Mesenchymal stem cell (in vitro differentiated cells and primary cell): ENCODE data around the gene APOL3.
"Not testable (repeated sequence)": the region's sequence is repeated elsewhere in the genome, so short reads cannot be mapped to it uniquely, and the experiment has no call there.

ENCODE experiments used
- DNase-seq: peaks from one replicate; pipeline ENCODE4 v3.0.0-alpha.2; 2013
- H2AFZ ChIP-seq: one replicate; pipeline ENCODE4 v1.6.1; 2013; ENCODE audit warnings: low read depth, mild to moderate bottlenecking, control low read depth, inconsistent platforms, low read length, moderate library complexity
- H2AK5ac ChIP-seq: 2 replicates; pipeline ENCODE4 v1.6.1; 2013; ENCODE audit warnings: low read length, moderate library complexity, mild to moderate bottlenecking, inconsistent platforms; ENCODE audit not compliant: severe bottlenecking
- H2BK120ac ChIP-seq: one replicate; pipeline ENCODE4 v1.6.1; 2013; ENCODE audit warnings: low read depth, mild to moderate bottlenecking, inconsistent platforms, low read length, moderate library complexity
- H2BK12ac ChIP-seq, 2 experiments: one replicate each; pipeline ENCODE4 v1.6.1; 2013; ENCODE audit warnings: inconsistent platforms in 2 of 2, low read length in 2 of 2, mild to moderate bottlenecking in 2 of 2, moderate library complexity in 2 of 2, control low read depth in 1 of 2
- H2BK15ac ChIP-seq: one replicate; pipeline ENCODE4 v1.6.1; 2013; ENCODE audit warnings: mild to moderate bottlenecking, low read depth, inconsistent platforms; ENCODE audit not compliant: poor library complexity, severe bottlenecking
- H2BK5ac ChIP-seq: 2 replicates; pipeline ENCODE4 v1.6.1; 2013; ENCODE audit warnings: low read depth, mild to moderate bottlenecking, low read length, control low read depth, inconsistent platforms; ENCODE audit not compliant: poor library complexity, severe bottlenecking
- H3K14ac ChIP-seq, 2 experiments: one replicate each; pipeline ENCODE4 v1.6.1; 2013; ENCODE audit warnings: inconsistent platforms in 2 of 2, low read length in 2 of 2, control low read depth in 1 of 2, mild to moderate bottlenecking in 1 of 2, moderate library complexity in 1 of 2
- H3K18ac ChIP-seq, 2 experiments: one replicate each; pipeline ENCODE4 v1.6.1; 2013; ENCODE audit warnings: inconsistent platforms in 2 of 2, low read length in 2 of 2, control low read depth in 1 of 2, low read depth in 1 of 2, mild to moderate bottlenecking in 1 of 2
- H3K23ac ChIP-seq, 2 experiments: one replicate each; pipeline ENCODE4 v1.6.1; 2013; ENCODE audit warnings: inconsistent platforms in 2 of 2, low read length in 2 of 2, mild to moderate bottlenecking in 2 of 2, moderate library complexity in 2 of 2, control low read depth in 1 of 2
- H3K27ac ChIP-seq: 2 replicates; pipeline ENCODE4 v1.5.1; 2013; ENCODE audit warnings: mild to moderate bottlenecking, moderate library complexity, low read length, control low read depth, inconsistent platforms; ENCODE audit not compliant: poor library complexity, severe bottlenecking
- H3K27me3 ChIP-seq, 2 experiments: 2 replicates each; pipeline versions ENCODE4 v1.6.1 to v1.7.0; 2013; ENCODE audit warnings: low read length in 2 of 2, mild to moderate bottlenecking in 2 of 2, moderate library complexity in 2 of 2, control low read depth in 1 of 2, inconsistent platforms in 1 of 2; ENCODE audit not compliant: control insufficient read depth in 1 of 2, insufficient read depth in 1 of 2
- H3K36me3 ChIP-seq, 2 experiments: 2 replicates each; pipeline versions ENCODE4 v1.6.1 to v1.7.0; 2013; ENCODE audit warnings: low read length in 2 of 2, control low read depth in 1 of 2, inconsistent platforms in 1 of 2, low read depth in 1 of 2, mild to moderate bottlenecking in 1 of 2; ENCODE audit not compliant: insufficient read depth in 2 of 2, control insufficient read depth in 1 of 2
- H3K4ac ChIP-seq, 2 experiments: one replicate each; pipeline ENCODE4 v1.6.1; 2013; ENCODE audit warnings: inconsistent platforms in 2 of 2, low read length in 2 of 2, mild to moderate bottlenecking in 2 of 2, moderate library complexity in 2 of 2, control low read depth in 1 of 2, low read depth in 1 of 2
- H3K4me1 ChIP-seq: 2 replicates; pipeline ENCODE4 v1.6.1; 2013; ENCODE audit warnings: low read depth, low read length, control low read depth; ENCODE audit not compliant: control insufficient read depth, insufficient read depth
- H3K4me2 ChIP-seq: 2 replicates; pipeline ENCODE4 v1.6.1; 2013; ENCODE audit warnings: low read length, mild to moderate bottlenecking, inconsistent platforms; ENCODE audit not compliant: poor library complexity, severe bottlenecking
- H3K4me3 ChIP-seq, 2 experiments: 2 replicates each; pipeline versions ENCODE4 v1.5.1 to v1.7.0; 2013; ENCODE audit warnings: low read length in 2 of 2, mild to moderate bottlenecking in 2 of 2, control low read depth in 1 of 2, low read depth in 1 of 2; ENCODE audit not compliant: insufficient read depth in 1 of 2
- H3K79me1 ChIP-seq: replicated peaks from 2 replicates; pipeline ENCODE4 v1.6.1; 2013; ENCODE audit warnings: mild to moderate bottlenecking, control low read depth, low read length, inconsistent platforms; ENCODE audit not compliant: poor library complexity, severe bottlenecking
- H3K9ac ChIP-seq: 2 replicates; pipeline ENCODE4 v1.7.0; 2013; ENCODE audit warnings: mild to moderate bottlenecking, low read length, moderate library complexity
- H3K9me3 ChIP-seq: 2 replicates; pipeline ENCODE4 v1.7.0; 2013; ENCODE audit warnings: mild to moderate bottlenecking, low read length; ENCODE audit not compliant: control insufficient read depth
- H4K8ac ChIP-seq: one replicate; pipeline ENCODE4 v1.6.1; 2013; ENCODE audit warnings: inconsistent platforms, mild to moderate bottlenecking, low read length, moderate library complexity
- H4K91ac ChIP-seq: one replicate; pipeline ENCODE4 v1.6.1; 2013; ENCODE audit warnings: mild to moderate bottlenecking, low read length, inconsistent platforms
- WGBS: methylation state at CpG from one replicate; pipeline ENCODE4 v1.1.7; 2013; ENCODE audit warnings: mixed read lengths; 5-methylcytosine and 5-hydroxymethylcytosine counted together

Gene APOL3

GRCh38 chr22:36103891-36104290 is 56.7 kb downstream of the APOL3 start:
- H2BK5ac ChIP-seq, result no peak overlapping the region
- no peak overlapping the region for H3K14ac ChIP-seq
- H3K18ac ChIP-seq, result no peak overlapping the region
- H2BK120ac ChIP-seq, result no peak overlapping the region
- 92% methylated on average over 15 of the region's 16 CpGs for WGBS
- H4K91ac ChIP-seq, result no peak overlapping the region
- no peak for DNase-seq
- H3K4ac ChIP-seq, result no peak overlapping the region
- no peak overlapping the region for H3K23ac ChIP-seq
- no peak overlapping the region for H3K9ac ChIP-seq
- no peak overlapping the region for H3K4me2 ChIP-seq
- no peak overlapping the region for H2BK12ac ChIP-seq
- H2AFZ ChIP-seq, result no peak overlapping the region
- no peaks in the 10 kb centered on the region for H3K4me1 ChIP-seq
- no peak overlapping the region for H2AK5ac ChIP-seq
- no peak overlapping the region for H3K27ac ChIP-seq
- no peak overlapping the region for H3K4me3 ChIP-seq
- peaks cover 6% of the 10 kb centered on the region for H3K9me3 ChIP-seq
- no peaks in the 10 kb centered on the region for H3K79me1 ChIP-seq
- no peak overlapping the region for H4K8ac ChIP-seq
- no peak overlapping the region for H2BK15ac ChIP-seq
- no peaks in the 10 kb centered on the region for H3K27me3 ChIP-seq
- no peaks in the 10 kb centered on the region for H3K36me3 ChIP-seq

GRCh38 chr22:36102995-36103394 is 57.6 kb downstream of the APOL3 start:
- Histone ChIP-seq H2BK12ac (no peak overlapping the region), H3K79me1 (no peaks in the 10 kb centered on the region), H2BK5ac (no peak overlapping the region), H2AFZ (no peak overlapping the region), H3K18ac (no peak overlapping the region), H4K8ac (no peak overlapping the region), H3K23ac (no peak overlapping the region), H3K4me3 (no peak overlapping the region), H3K27ac (no peak overlapping the region), H4K91ac (no peak overlapping the region), H3K9me3 (peaks cover 6% of the 10 kb centered on the region), H3K9ac (no peak overlapping the region), H3K36me3 (no peaks in the 10 kb centered on the region), H3K4me2 (no peak overlapping the region), H3K4me1 (no peaks in the 10 kb centered on the region), H3K4ac (no peak overlapping the region), H3K14ac (no peak overlapping the region), H3K27me3 (no peaks in the 10 kb centered on the region), H2BK120ac (no peak overlapping the region), H2AK5ac (no peak overlapping the region), H2BK15ac (no peak overlapping the region)
- WGBS, result 95% methylated on average over 1 of the region's 2 CpGs
- DNase-seq, result no peak

- Histone ChIP-seq H3K14ac (no peak overlapping the region), H3K9me3 (peaks cover 6% of the 10 kb centered on the region), H3K36me3 (no peaks in the 10 kb centered on the region), H2AFZ (no peak overlapping the region), H2BK12ac (no peak overlapping the region), H3K23ac (no peak overlapping the region), H3K27me3 (no peaks in the 10 kb centered on the region), H4K91ac (no peak overlapping the region), H3K9ac (no peak overlapping the region), H4K8ac (no peak overlapping the region), H2BK5ac (no peak overlapping the region), H2BK15ac (no peak overlapping the region), H2BK120ac (no peak overlapping the region), H3K4me3 (no peak overlapping the region), H3K79me1 (no peaks in the 10 kb centered on the region), H3K4ac (no peak overlapping the region), H3K18ac (no peak overlapping the region), H3K4me1 (no peaks in the 10 kb centered on the region), H3K27ac (no peak overlapping the region), H2AK5ac (no peak overlapping the region), H3K4me2 (no peak overlapping the region)
- WGBS, result 95% methylated on average over 4 of the region's 4 CpGs
- no peak for DNase-seq
These were observed 58.8 kb downstream of the APOL3 start for GRCh38 chr22:36101756-36102155.

GRCh38 chr22:36100908-36101307 is 59.6 kb downstream of the APOL3 start:
- not testable (repeated sequence) for H3K4me2 ChIP-seq, H3K79me1 ChIP-seq, H2BK15ac ChIP-seq, H2BK12ac ChIP-seq, H3K9me3 ChIP-seq, H2AFZ ChIP-seq, H3K27ac ChIP-seq, H3K27me3 ChIP-seq, H3K18ac ChIP-seq, H2AK5ac ChIP-seq, H3K9ac ChIP-seq, H3K36me3 ChIP-seq, H3K4me1 ChIP-seq, H3K14ac ChIP-seq, H2BK120ac ChIP-seq, H3K4ac ChIP-seq, H3K23ac ChIP-seq, H3K4me3 ChIP-seq, H2BK5ac ChIP-seq, DNase-seq, H4K8ac ChIP-seq, H4K91ac ChIP-seq
- 82% methylated on average over 4 of the region's 4 CpGs for WGBS
